Measurements from ENCODE around the gene ATP5F1E.
A peak's percentile ranks its signal among the peaks of the same experiment; 100 is the strongest.
"Not testable (repeated sequence)": the region's sequence is repeated elsewhere in the genome, so short reads cannot be mapped to it uniquely, and the experiment has no call there.

Gene ATP5F1E

DNA sequence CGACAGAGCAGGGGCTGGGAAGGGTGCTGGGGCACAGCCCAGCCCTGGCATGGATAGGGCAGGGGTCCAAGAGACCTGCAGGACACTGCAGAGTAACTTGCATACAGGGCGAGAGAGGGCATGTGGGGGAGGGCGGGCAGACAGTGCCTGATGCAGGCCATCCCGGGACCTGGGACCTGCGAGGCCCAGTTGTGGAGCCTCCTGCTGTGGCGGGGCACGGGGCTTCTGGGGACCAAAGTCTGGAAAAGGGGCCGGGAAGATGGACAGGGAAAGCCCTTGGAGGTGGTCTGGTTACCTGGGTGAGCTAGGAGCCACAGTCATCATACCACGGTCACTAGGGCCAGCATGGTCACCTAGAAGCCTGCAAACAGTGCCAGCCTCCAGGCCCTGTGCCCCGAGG is 13.3 kb downstream of the ATP5F1E start:
- no peak for DNase-seq

DNA sequence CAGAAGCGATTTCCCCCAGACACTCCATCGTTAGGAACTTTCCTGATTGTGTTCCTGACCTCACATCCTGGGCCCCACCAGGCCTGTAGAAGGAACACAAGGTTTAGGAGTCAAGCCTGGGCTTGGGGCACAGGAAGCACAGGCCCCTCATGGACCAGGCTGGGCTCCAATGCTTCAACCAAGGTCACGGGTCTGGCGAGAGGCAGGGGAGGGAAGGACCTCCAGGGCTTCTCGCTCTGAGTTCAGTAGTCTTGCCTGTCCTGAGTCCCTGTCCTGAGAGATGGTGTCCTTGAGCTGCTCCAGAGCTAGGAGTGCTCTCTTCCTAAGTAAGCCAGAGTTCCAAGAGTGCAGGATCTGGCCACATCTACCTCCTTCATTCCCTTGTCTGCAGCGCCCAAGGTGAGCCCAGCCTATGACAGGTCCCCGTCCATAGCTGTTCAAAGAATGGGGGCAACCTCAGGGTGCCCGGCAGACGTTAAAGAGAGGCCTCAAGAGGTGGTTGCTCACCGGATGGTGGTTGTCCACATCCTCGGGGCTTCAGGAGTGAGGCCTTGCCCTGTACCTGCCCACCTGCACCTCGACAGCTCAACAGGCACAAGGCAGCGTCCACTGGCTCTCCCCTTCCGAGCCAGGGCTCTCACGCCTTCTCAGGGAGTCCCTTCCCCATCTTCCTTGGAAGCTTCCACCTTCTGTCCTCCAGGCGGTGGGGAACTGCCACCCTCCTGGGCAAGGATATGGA is 14.5 kb downstream of the ATP5F1E start:
- no peak for DNase-seq

DNA sequence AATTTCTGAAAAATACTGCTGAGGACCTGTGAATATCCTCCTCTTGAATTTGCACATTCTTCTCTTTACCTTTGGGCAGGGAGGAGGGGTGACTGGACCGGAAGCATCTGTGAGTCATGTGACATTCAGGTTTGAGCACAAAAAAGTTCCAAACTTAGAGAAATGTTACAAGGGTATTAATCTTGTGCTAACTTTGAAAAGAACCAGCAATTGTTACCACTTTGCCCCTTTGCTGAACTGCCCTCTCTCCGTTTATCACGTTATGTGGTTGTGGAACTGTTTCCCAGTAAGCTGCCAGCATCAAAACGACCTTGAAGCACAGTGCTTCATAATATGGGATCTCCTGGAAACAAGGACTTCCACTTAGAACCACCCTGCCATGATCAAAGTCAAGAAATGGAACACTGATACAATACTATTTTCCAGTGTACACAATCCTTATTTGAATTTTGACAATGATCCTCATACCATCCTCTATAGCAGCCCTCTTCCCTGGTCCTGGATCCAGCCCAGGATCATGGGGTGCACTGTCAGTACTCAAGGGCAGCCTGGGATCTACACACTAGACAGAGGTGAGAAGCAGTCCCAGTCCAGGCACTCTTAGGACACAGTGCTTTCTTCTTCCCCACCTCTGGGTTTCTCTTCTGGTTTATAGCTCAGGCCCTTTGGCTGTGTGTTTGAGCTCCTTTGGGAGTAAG is 15.2 kb downstream of the ATP5F1E start:
- no peak for DNase-seq

DNA sequence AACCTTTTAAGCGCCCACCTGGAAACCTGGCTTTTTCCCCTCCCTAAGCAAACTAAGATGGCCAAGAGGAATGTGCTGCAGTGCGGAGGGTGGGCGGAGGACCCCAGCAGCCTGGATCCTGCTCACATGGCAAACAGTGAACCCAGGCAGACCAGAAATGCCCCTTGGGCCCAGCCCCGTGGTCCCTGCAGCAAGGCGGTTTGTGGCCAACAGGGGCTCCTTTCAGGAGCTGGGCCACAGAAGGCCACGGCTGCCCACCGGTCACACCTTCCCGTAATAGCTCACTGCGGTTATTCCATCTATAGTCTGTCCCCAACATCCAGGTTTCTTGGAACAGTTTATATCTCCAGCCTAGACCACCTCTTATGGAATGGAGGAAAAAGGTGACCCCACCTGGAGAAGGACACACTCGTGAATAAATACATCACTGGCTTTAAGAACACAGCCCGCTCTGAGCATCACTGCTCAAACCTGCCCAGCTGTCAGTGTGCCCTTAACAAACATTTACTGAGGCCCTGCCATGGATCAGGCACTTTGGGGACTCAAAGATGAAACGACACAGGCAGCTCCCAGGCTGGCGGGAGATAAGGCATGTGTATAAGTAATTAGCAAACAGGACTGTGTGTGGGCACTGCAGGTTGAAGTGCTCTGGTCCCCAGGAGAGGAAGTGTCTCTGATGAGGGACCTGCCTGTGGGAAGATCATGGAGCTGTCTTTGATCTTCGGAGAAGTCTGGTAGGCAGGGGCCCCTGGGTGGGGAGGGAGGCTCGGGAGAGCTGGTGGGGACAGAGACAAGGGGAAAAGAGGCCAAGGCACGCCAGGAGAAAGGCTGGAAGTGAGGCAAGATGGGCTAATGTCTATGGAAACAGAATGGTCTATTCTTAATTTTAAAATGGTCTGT is 16.1 kb downstream of the ATP5F1E start:
- peak; percentile 55 for DNase-seq

DNA sequence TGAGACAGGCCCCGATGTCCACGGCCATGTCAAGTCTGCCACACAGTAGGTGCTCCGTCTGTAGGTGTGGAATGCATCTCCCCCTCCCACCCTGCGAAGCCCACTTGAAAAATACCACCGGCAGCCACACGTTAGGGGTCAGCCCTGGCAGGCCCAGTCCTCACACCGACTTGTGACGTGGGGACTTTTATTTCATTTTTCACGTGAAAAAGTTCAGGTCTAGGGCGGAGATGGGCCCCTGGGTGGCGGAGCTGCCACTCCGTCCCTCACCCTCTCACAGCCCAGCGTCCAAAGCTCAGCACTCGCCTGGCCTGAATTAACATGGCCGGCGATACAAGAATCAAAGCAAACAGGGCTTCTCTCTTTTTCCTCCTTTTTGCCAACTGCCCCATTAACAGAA is 16.7 kb downstream of the ATP5F1E start:
- DNase-seq: peak; percentile 41

DNA sequence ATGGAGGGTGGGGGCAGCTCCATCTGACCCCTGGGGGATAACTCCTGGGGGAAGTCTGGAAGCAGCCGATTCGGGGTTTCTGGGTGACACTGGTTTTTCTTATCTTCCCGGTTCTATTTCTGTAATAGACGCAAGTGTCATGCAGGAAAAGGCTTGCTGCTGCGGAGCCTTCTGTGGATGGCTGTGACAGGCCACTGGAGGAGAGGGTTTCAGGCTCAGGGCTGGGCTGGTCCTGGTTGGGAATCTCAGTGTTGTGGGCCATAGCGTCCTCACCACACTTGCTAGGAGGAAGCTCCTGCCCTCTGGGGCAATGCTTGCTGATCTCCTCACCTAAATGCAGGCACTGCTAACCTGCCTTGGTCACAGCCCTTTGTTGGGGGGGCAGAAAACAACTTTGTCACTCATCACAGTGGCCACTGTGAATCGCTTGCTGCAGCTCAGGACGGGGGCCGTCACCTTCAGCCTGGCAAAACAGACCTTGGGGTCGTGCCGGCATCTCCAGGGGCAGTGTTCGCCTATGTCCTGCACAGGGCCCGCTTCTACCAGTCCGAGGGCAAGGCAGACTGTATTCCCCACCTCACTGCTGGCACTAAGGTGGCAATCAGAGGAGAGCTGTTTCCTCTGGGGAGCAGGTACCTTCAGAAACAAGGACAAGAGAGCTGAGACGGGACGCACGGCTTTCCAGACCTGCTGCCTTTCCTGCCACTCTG is 17.3 kb downstream of the ATP5F1E start:
- DNase-seq: peak; percentile 45

DNA sequence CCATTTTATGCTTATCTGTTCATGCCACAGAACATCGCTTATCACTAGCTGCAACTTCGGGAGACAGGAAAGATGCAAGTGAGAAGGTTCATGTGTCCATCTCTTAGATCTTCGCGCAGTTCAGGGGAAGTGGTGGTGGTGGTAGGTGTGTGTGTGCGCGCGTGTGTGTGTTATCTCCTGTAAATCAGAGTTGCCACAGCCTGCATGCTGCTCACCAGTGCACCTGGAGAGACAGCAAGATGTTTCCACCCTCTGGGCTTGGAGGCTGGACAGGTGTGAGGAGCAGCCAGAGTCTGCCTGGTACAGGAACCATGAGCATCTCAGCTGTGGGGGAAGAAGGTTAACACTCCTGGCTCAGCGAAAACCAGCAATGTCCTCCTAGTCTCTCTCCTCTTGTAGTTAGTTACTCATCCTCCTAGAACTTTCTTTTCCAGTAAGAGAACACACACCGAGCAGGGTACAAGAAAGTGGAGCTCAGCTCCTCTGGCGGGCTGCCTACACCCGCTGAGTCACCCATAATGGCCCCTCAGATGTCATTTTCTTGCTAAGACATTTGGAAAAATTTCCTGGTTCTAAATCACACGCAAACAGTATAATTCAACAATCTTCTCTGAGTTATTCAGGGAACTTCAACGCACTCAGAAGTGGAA is 18.1 kb downstream of the ATP5F1E start:
- peak; percentile 53 for DNase-seq

DNA sequence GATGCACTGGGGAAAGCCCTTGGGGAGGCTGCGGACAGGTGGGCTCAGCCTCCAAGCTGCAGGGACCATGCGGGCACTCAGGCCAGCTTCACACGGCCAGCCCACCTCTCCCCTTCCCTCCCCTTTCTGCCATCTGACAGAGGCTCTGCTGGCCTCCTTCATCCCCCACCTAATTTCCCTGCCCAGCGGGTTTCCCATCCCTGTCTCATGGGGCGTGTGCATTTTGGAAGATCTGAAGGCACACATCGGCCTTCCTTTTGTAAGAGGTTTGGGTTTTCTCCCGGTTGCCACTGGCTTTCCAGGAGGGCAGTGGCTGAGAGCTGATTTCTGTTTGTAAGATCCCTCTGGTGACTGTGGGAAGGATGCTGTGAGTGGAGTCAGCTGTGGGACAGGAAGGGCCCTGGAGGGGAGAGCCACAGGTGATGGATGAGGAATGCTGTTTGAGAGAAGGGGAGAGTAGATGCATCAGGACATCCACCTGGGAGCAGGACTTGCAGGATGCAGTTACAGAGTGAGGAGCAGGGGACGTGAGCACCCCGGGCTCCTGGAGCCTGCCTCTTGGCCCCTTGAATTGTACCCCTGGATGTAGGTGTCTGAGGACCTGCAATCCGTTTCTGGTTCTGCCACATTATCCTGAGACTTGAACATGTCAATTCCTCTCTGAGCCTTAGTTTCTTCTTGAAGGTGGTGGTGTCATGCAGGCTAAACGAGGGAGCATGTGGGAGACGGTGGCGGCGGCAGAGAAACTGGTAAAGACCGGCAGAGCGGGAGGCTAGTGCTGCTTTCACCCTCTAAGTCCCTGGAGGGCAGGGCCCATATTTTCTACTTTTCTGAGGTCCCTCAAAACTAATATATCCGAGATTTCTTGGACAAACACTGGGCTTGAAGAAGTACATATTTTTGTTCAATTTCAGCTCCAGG is 18.8 kb downstream of the ATP5F1E start:
- DNase-seq: peak; percentile 45

DNA sequence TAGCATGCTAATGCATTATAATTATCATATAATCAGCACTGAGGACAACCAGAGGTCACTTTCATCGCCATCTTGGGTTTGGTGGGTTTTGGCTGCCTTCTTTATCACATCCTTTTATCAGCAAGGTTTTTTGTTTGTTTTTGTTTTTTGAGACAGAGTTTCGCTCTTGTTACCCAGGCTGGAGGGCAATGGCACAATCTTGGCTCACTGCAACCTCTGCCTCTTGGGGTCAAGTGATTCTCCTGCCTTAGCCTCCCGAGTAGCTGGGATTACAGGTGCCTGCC is 20.3 kb downstream of the ATP5F1E start:
- DNase-seq: not testable (repeated sequence)

DNA sequence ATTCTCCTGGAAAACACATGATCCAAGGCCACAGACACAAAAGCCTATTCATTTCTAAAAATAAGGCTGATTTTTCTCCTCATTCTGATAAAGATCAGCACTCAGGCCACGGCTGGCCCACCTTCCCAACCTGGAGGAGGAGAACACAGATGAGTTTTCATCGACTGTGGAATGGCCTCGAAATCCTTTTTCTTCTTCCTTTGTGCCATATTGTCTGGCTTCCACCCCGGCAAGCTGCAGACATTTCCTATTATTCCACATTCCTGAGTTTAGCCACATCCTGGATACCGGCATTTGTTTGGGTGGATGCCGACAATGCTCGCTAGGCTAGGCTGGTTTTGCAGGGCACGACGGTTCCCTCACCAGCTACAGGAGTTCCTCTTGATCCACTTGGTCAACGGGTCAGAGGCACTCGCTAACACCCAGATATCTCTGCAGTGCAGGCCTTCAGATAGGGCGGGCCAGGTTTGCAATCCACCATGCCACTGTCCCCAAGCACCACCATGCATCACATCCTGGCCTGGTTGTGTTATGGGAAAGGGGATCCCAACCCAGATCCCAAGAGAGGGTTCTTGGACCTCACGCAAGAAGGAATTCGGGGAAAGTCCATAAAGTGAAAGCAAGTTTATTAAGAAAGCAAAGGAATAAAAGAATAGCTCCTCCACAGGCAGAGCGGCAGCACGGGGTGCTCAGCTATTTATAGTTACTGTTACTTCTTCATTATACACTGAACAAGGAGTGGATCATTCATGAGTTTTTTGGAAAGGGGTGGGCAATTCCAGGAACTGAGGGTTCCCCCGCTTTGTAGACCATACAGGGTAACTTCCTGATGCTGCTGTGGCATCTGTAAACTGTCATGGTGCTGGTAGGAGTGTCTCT is 20.9 kb downstream of the ATP5F1E start:
- peak; percentile 94 for DNase-seq

DNA sequence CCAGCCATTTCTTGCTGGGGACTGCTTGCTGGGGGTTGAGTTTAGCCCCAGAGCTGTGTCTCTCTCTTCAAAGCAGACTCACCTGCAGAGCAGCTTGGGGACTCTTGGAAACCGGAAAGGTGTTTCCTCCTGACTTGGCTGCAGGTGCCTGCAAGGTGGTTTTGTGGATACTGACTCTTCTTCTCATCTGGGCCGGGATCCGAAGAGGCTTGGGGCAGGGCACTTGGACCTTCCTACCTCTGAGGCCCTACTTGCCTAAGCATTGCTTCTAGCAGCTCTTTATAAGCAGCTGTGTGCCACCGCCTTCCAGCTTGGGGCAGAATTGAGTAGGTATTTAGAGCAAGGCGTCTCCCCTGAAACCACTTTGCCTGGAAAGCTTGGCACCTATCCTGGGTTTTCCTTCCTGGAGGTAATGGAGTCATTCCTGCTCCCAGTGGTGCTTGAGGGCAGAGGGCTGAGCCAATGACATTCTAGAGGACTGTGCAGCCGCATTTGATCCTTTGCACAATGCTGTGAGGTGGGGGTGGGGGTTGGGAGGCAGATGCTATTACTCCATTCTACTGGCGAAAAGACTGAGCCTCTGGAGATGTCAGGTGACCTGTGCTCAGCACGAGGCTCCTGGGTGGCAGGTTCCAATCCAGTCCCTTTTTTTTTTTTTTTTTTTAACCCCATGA is 21.7 kb downstream of the ATP5F1E start:
- DNase-seq: peak; percentile 74

DNA sequence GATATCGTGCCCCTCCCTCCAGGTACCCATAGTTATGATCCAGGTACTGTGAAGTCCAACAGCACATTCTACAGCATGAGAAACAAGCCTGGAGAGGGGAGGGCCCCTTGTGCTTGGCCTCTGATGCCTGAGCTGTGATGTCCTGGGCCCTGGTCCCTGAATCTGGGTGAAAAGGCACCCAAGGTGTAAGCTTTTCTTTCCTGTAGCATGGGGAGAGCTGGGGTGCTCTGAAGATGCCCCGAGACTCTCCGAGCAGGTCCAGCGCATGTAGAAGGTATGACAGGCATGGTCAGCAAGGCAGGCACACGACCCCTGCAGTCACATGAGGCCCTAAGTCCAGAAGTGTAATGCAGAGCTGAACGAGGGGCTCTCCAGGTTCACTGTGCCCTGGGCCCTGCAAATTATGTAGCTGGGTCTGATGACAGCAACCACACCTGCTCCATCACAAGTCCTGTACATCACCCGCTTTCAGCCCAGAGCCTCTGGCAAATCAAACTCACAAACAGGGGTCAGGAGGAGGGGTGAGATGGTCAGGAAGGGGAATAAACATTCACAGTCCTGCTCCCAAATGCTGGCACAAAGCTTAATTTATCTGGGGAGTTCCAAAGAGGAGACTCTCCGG is 23.3 kb downstream of the ATP5F1E start:
- DNase-seq: peak; percentile 47

DNA sequence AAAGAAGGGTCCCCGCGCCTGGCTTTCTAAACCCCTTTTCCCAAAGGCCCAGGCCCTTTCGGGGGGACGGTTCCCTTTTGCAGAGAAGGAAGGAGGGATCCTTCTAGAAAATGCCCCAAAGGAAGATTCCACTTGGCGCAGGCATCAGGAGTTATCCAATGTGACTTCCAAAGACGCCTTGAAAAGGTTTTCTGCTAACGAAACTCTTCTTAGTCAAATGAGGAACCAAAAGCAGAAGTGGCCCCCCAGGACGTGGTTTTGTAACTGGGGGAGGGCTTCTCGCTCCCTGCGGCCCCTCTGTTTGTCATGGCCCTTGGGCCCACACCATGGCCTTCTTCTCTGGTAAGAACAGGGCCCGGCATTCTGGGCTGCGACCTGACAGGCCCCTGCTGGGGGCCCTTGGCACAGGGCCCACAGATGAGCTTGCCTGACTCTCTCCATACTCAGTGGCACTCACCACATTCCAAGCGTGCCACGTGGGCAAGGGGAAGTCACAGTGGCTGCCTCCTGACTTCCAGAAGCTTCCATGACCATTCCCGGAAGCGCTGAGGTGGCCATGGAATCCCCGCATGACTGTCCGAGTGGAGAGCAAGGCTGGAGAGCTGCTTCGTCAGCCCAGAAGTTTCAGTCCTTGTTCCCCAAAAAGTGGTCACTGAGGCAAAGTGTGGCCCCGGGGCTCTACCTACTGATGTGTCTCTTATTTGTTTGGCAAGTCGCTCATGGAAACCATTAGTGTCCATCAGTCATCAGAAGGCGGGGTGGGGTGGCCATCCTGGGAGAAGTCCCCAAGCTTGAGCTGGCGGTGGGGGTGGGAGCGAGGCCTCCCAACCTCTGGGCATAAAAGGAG is 24.2 kb downstream of the ATP5F1E start:
- peak; percentile 51 for DNase-seq

DNA sequence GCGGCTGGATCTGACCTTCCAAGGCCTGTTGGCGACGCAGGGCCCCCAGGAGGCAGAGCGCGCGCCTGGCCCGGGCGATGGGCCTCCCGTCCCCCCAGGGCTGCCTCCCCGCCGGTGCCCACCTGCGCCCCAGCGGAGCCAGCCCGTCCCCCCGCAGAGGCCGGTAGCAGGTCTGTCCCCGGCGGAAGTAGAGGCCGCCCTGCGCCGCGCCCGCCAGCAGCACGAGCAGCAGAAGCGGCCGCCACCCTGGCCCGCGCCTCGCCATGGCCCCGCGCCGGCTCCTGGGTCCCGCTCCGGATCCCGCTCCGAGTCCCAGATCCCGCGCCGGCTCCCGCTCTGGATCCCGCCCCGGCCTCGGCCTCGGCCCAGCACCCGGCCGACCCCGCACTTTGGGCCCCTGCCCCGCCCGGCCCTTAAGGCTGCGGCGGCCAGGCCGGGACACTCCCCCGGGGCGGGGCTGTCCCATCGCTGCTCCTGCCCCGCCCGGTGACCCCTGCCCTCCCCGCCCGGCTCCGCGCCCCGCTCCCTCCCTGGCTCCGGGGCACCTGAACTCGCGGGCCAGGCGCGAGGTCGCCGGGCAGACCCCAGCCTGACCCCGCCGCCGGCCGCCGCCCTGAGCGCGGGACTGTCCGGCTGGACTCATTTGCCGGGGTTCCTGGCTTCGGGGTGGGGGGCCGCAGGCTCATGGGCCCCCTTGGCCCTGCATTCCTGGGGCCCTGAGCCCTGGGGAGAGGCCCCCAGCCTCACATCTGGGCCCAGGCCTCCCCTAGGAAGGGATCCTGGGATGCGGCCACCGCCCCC is 25.1 kb downstream of the ATP5F1E start, which contains the start of gene CTSZ:
TSS of gene CTSZ (minus strand) at position 391 of the 801 bp plus-strand sequence. CDS start at position 265, 126 bp downstream.
- peak; percentile 70 for DNase-seq

DNA sequence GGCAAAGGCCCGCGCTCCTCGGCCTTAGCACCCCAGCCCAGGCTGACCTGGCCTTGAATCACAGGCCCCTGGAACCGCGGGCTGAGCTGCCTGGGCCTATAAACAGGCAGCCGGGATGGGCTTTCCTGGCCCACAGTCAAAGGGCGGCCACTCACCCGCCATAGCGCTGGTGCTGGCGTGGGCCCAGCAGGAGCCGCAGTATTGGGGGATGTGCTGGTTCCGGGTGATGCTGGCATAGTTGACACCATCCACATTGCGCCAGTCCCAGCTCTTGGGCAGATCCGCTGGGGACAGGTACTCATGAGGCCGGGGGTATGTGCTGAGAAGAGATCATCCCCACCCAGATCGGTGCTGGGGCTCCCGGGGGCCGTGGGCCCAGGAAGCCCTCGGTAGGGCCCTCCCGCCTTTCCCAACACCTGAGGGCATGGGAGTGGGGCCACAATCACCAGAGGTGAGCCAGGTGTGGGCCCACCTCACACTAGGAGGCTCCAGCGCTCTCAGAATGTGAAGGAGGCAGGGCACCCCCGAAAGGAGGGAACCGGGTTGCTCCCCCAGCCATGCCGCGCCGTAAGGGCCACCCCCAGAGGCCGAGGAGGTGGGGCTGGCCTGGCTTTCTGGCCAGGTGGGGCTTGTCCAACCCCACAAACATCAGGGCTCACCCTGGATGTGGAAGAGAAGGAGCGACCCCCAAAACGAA is 25.8 kb downstream of the ATP5F1E start:
- DNase-seq: no peak

DNA sequence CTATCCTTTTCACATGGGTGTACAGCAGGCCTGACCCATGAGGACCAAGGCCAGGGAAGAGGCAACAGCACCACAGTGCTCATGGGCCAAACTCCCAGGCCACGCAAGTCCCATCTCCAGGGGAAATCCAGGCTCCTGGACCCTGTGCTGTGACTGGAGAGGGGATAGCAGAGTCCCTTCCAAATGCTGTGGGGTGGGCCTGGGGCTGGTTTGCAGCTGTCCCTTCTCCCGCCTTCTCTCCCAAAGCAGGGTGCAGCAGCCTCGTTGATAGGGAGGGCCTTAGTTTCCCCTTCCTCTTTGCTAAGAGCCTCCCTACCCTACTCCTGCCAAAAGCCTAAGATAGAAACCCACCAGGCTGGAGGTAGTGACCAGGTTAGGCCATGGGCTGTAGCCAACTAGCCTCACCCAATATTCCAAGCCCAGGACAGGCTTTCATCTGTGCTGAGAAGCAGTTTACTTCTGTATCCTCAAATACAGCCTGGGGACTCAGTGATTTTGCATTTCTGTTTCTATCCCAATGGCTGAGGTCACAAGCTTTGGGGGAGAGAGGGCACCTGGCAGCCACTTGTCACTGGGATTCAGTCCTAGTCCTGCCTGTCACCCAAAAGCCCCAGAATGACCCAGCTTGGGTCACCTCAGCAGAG is 26.5 kb downstream of the ATP5F1E start:
- no peak for DNase-seq
